GM19035 (cell line): ENCODE data around the gene SHC3.

Experiments
- ATAC-seq: cut with Tn5 transposase; IDR thresholded peaks from one replicate; pipeline ENCODE4 v1.9.1; 2021; ENCODE audit not compliant: unreplicated experiment

SHC3 gene

DNA sequence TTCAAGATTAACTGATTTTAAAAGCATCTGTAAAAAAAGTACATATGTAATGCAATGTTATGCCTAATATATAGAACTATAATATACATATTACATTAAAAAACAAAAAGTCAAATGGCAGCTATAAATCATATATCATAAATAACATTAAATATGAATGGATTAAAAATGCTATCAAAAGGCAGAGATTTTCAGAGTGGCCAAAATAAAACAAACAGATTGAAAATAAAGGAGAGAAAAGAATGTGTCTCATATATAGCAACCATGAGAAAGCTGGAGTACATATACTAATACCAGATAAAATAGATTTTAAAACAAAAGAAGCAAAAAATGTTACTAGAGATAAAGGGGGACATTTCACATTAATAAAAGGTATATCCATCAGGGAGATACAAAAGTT, 148.8 kb downstream of the SHC3 start:
- ATAC-seq: no peak

DNA sequence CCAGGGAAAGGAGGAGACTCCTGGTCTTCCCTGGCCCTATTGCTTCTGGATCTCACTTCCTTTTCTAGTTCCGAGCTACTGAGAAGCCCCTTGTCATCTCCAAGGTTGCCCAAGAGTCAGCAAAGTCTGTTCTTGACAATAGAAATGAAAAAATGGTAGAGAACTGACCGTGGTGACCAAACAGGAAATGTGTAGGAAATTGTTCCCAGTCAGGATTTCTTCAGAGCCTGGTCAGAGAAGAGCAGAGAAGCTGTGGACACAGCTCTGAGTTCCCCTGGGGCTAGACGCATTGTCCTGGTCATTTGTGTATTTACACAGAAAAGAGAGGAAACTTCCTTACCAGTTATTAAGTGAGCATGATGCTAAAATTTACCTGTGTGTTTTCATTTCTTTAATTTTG, 151.7 kb downstream of the SHC3 start:
- ATAC-seq: no peak

DNA sequence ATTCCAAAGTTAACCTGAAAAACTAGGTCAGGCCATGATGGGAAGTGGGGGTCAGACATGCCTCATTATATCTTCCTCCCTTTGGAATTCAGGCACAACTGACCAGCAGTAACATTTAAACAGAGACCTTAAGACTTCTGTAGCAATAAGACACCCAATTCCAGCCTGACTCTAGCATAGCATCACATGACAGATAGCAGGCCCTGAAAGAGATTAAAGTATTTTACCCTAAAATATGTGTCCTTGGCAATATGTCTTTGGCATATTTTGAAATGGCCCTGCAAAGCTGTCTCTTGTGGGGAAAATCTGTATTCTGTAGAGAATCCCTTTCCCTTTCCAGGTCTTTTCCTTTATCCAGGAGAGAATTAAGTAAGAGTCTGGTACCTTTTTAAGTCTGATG, 153.1 kb downstream of the SHC3 start:
- ATAC-seq: no peak

DNA sequence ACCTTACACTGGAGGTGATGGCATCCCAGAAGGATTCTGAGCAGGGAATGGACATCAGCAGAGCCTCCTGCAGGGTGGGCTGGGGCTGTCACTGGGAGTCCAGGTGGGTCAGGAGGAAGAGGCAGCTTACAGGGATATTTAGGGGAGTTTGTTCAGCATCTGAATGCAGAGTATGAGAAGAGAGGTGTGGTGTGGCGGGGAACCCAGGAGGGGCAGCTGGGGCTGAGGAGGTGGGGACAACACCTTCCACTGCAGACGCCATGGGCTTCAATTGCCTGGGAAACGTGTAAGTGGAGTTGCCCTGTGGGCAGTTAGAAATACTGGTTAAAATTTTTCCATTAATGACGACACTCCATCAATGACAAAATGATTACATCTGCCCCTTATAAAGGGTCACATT, 153.9 kb downstream of the SHC3 start:
- ATAC-seq: no peak

DNA sequence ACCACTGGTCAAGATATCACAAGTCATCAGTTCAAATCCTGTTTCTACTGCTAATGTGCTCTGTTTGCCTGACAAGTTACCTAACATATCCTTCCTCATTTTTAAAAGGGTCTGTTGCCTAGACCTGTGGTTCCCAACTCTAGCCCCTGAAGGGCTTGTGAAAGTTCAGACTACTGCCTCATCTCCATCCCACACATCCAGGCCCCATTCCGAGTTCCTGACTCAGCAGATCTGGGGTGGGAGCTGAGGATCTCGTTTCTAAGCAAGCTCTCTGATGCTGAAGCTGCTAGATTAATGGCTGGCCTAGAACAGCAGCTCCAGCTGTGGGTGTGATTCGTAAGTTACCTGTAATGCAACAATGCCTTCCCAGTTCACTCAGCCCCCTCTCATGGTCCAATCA, 154.9 kb downstream of the SHC3 start:
- ATAC-seq: no peak

DNA sequence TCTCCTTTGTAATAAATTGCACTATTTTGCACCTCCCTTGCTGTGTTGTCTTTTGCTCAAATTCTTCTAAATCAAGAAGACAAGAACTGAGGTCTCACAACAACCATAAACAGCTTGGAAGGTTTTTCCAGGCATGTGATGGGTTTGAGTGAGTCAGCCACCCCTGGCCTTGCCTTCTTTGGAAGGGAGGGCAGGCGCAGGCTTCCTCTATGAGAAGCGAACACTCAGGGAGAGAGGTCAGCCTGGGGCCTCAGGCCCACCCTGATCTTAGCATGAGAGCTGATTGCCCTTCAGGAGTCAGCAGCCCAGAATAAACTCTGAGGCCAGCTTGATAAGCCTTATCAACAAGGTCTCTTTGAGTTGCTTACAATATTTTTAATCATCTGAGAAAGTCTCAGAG, 155.7 kb downstream of the SHC3 start:
- no peak for ATAC-seq

DNA sequence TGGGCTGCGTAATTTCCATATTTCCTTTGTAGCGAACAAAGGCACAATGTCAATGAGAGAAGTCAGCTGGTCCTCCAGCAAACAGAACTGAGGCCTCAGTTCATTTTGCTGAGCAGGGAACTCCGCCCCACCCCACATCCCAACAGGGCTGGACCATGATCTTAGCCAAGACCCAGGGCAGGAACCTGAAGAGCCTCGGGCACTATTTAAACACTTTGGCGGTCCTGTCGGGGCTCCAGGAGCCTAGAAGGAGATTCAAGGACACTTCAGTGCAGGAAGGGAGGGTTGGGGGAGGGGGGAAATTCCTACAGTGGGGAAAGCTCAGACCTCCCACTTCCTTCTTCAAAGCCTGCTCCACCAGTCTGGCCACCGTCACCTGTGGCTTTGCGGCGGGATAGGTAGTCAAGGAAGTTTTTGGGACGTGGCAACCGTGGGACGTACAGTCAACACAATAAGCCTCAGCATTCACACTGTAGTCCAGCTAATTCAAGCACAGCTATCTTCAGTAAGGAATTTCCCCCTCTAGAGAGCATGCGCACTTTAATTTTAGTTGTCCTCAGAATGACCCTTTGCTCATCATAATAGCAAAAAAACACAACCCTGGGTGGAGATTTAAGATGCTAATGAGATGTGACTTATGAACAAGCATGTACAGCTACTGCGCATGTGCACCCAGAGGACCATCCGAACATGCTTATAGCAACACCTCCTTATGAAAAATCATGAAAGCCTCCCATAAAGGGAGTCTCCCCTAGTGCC, 156.4 kb downstream of the SHC3 start:
- no peak for ATAC-seq

DNA sequence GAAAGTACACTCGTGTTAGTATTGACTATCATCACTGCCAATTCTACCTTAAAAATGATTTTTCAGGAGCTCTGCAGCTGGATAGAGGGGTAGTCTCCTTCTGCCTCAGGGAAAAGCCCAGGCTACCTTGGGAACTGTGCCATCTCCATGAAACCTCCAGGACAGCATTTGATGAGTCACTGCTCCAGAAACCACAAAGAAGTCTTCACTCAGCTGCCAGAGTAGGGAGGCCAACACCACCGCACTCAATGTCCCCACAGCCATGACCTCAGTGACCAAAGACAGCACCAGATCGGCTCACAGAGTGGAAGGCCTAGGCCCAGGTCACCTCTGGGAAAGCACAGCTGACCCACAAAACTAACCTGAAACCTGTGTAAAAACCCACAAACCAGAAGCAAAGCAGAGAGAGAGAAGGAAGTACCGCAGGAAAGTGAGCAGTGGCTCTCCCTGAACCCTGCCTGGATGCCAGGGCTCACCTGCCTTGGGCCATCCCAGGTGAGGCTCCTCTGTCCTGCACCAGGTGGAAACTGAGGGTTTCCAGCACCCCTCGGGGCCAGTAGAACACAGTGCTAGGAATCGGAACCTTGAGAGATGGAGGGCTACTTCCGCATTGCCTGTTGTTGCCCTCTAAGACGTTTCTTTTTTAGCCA, 157.3 kb downstream of the SHC3 start:
- ATAC-seq: no peak

DNA sequence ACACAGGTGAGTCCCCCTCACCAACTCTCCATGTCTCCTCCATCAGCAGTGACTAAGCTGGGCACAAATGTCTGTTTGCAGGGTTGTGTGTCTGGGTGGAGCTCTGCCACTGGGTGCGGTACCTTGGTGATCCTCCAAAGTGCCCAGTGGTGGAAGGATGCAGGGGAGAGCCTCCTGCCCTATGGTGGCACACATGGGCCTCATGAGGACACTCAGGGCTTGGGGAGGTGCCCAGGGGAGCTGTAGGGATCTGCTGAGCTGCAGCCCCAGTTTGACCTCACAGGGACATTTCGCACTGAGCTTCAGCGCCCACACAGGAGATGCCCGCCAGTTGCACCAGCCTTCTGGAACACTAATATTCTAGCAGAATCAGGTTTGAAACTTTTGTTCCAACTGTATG, 157.9 kb downstream of the SHC3 start:
- ATAC-seq: no peak

DNA sequence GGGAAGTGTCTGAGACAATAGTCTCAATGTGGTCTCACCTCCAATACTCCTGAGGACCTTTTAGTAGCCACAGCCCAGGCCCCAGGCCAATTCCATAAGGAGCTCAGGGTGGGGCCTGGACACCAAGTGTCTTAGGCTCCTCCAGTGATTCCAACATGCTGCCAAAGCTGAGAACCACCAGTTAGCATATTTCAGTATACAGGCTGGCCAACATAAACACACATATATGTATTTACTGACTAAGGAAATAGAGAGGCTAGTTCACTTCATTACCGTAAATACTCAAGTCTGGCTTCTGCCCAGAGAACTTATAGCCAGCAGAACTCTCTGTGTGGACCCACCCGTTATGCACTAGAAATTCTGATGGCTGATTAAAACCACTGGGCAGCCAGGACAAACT, 163.3 kb downstream of the SHC3 start:
- no peak for ATAC-seq

DNA sequence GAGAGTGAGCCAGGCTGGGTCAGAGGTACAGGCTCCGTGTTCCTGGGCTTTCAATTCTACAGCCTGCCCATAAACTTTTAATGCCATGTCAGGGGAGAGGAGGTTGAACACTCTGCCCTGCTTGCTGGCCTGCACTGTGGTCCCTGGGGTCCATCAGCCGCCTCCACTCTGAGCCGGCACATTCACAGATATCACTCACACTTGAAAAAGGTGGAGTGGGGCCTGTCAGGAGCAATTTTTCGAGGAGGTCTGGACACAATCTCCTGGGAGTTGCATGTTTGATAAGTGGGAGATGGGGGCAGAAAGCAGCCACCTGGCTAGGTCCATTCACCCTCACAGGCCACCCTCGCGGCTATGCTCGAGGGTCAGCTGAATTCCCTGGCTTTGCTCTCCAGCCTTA, 164.5 kb downstream of the SHC3 start:
- ATAC-seq: no peak

DNA sequence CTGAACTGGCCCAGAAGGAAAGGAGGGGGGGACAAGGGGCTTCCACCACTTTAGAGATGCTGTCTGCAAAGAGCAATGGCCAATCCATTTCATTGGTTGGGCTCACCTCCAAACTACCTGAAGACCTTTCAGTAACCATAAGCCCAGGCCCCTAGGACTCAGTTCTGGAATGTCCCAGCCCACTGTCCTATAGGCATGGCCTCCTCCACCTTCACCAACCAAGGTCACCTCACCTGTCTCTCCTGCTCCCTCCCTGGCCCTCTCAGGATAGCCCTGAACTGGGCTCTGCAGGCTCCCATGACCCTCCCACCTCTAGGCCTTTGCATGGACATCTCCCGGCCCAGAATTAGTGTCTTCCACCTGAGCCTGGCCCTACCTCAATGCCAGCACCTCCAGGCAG, 165.0 kb downstream of the SHC3 start:
- ATAC-seq: no peak

DNA sequence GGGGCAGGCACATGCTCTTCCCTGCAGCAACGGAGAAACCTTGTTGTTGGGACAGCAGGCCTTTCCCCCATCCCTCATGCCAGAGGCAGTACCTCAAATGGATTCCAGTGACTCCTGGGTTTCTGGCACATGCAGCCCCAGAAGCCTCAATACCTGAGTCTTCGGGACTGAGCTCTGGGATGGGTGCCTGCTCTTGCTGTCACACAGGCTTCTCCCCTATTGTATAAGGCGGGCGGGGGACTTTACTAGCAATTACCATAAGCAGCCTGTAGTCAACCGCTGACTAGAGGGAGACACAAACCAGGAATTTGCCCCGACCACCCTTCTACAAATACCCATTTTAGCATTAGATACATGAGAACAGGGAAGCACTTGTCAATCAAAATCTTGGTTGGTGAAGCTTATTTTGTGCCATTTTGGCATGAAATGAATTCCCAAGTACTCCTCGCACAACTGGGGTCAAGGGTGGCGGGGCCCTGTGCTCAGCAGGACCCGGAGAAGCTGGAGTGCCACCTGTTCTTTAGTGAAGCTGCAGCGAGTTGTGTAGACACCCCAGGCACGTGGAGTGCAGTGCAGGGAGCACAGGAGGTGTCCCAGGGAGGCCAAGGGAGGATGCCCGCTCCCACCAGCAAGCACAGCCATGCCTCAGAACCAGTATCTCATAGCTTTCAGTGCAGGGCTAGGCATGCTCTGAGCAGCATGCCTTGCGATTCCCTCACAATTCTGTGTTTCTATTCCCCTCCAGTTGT, 166.2 kb downstream of the SHC3 start:
- no peak for ATAC-seq

DNA sequence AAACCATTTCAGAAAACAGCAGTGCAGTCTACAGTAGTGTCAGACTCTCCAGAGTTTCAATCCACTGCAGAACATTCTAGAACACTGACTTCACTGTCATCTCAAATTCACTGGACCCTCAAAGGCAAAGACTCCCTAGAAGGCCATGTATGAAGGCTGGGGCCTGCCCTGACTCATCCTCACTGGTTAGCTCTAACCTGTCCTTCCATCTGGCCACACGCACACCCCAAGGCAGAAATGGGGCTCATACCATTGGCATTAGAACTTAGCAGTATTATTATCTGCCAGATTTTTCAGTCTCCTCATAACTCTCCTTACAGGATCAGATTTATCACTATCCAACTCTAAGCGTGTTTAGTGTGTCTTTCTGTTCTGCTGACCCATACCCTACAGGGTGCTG, 166.9 kb downstream of the SHC3 start:
- no peak for ATAC-seq

DNA sequence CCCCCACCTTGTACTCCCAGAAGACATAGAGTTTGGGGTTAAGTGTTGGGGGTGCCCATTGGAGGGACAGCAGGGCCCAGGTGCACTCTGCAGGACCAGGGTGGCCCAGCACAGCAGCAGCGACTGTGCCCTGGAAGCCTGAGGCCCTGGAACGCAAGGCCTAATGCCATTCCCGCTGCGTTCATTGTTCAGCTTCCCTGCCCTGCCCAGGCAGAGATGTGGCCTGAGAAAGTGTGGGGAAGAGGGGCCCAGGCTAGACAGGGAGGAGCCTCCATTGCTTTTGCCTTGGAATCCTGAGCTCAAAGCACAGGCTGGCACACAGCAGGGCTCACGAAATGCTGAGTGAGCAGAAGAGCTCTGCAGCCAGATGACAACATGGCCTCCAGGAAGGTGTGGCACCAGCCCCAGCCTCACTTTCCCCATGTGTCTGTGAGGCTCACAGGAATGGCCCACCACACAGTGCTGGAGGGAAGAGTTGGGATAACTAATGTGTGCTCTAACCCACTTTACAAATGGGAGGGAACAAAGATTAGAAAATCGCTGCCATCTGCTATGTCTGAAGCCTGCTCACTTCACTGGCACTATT, 168.0 kb downstream of the SHC3 start:
- no peak for ATAC-seq

DNA sequence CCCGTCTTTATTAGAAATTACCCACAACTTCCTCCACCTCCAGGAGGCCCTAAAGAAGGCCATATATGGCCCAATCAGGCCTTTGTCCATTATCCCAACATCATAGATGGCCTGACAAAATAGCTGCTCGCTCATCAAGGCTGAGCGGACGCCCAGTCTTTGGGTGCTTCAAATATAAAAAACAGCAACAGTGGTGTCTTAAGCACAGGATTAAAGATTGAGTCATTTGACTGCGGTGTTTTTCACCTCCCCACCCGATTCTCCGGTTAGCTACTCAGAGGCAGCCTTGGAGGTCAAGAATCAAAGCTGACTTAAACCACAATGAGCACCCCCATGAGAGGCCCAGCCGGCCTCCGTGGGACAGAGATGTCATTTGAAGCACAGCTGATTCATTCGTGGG, 168.6 kb downstream of the SHC3 start:
- ATAC-seq: no peak

DNA sequence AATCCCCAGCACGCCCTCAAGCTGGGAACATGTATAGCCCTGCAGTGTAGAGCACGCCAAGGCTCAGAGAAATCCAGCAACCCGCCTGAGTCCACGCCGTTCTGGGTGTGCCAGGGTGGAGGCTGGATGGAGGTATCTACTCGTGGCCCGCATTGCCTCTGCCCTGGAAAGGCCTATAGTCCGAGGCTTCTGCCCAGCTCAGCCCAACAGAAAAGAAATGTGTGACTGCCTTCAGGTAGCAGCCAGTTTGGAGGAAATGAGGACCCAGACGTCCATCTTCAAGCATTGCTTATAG, 169.1 kb downstream of the SHC3 start:
- ATAC-seq: no peak

DNA sequence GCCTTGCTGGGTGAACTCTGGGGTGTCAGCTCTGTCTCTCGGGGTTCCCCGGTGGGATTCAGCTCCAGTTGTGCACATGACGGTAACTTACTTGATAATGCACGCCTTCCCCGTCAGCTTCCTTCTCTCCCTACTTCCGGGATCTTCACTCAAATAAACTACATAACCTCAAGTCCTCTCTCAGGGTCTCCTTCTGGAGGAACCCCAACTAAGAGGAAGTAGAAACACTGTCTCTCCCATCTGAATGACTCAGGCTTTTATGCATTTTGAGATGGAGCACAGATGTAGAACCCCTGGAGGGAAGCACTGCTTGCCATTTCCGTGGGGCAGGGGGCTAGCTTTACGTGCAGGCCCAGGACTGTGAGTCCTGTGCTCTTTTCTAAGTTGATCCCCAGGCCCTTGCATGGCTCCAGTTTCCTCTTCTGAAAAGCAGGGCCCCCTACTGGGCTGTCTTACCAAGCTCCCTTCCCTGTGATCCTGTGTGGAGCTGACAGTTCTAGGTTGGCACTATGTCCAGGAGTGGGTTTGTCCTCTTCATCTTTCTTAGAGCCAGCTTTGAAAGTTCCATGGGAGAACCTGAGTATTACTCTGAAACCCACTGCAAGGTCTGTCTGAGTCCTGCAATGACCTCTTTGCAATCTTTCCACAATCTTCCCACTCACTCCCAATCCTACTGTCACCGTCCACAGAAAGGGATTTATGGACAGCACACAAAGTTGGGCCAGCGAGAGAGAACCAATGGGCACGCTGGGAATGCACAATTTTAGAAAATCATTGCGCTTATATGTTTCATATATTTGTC, 169.7 kb downstream of the SHC3 start:
- no peak for ATAC-seq

DNA sequence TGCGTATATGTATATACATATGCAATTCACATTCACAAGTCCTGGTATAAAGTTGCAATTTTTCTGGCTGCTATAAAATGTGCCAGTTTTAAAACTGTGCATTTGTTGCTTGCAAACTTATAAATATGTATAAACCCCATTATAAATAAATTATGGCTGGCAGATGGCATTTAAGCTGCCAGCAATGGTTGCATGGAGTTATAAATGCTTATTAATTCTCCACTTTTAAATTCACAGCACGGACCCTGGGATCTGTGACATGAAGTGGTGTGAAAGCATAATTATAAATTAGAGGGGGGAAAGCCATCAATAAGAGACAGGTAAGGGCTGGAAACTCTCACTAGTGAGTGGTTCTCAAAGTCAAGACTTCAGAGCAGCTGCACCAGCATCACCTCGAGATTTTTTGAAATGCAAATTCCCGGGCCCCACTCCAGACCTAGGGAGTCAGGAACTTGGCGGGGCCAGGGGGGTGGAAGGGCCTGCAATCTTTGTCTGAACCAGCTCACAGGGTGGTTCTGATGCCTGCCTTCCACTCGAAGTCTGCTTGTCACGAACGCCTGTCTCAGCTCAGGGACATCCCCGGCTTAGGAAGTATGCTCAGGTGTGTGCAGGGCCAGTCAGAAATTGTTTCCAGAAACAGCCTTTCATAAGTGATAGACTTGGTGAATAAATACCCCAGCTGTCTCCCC, 170.4 kb downstream of the SHC3 start:
- no peak for ATAC-seq
